ENCODE measurements around the gene BEND4. TPM values are rescaled to one million over a fixed set of nuclear protein-coding genes. Genes with fewer than 3 reads are reported as not detected.

Gene BEND4
- total RNA-seq, 4 donors from 2014 or later: 0.38 TPM; not detected in 3

- TF ChIP-seq, protein P1, sequence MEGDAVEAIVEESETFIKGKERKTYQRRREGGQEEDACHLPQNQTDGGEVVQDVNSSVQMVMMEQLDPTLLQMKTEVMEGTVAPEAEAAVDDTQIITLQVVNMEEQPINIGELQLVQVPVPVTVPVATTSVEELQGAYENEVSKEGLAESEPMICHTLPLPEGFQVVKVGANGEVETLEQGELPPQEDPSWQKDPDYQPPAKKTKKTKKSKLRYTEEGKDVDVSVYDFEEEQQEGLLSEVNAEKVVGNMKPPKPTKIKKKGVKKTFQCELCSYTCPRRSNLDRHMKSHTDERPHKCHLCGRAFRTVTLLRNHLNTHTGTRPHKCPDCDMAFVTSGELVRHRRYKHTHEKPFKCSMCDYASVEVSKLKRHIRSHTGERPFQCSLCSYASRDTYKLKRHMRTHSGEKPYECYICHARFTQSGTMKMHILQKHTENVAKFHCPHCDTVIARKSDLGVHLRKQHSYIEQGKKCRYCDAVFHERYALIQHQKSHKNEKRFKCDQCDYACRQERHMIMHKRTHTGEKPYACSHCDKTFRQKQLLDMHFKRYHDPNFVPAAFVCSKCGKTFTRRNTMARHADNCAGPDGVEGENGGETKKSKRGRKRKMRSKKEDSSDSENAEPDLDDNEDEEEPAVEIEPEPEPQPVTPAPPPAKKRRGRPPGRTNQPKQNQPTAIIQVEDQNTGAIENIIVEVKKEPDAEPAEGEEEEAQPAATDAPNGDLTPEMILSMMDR (IDR thresholded peaks at IDR 0.05; ENCODE audit: low read depth): no peak
Measured at GRCh38 chr4:42133006-42133405, 19.4 kb downstream of the BEND4 start.

GRCh38 chr4:42132099-42132498, 20.4 kb downstream of the BEND4 start:
- TF ChIP-seq, protein P1 (IDR thresholded peaks at IDR 0.05; ENCODE audit: low read depth): no peak

DNA sequence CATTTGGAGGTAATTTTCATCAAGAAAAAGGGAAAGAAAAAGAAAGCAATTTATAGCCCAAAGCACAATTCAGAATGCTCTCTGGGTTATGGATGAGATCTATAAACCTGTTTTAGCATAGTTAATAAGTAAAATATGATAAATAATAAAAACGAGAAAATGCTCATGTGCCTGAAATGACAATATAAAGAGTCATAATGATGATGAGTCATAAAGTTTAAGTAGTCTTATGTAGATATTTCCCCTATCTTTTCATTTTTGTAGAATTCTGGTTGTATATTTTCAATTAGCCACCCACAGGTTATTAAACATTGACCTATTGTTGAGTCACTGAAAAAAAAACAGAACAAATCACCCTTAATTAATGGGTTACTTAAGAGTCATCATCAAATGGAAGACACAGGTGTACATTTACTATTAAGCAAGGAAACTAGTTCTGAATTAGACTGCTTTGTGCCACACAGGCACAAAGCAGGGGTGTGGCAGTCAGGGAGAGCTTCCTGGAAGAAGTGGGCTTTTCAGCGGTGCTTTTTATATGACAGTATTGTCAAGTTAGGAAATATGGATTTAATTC, 29.3 kb downstream of the BEND4 start:
- TF ChIP-seq, protein P1 (IDR thresholded peaks at IDR 0.05; ENCODE audit: low read depth): no peak

GRCh38 chr4:42122237-42122636, 30.2 kb downstream of the BEND4 start:
- TF ChIP-seq, protein P1 (IDR thresholded peaks at IDR 0.05; ENCODE audit: low read depth): no peak

- TF ChIP-seq, protein P1 (IDR thresholded peaks at IDR 0.05; ENCODE audit: low read depth): no peak
Measured at GRCh38 chr4:42119886-42120285, 32.6 kb downstream of the BEND4 start.

- TF ChIP-seq, protein P1 (IDR thresholded peaks at IDR 0.05; ENCODE audit: low read depth): no peak
Measured at GRCh38 chr4:42112846-42113245, 39.6 kb downstream of the BEND4 start.

- TF ChIP-seq, protein P1 (IDR thresholded peaks at IDR 0.05; ENCODE audit: low read depth): no peak
Measured at GRCh38 chr4:42104521-42104920, 47.9 kb downstream of the BEND4 start.

Measured in subcutaneous adipose tissue (tissue), 4 donors.